Measurements from ENCODE around the gene ACTN4. TPM values are rescaled to one million over a fixed set of nuclear protein-coding genes. Genes with fewer than 3 reads are reported as not detected.

Gene ACTN4
- total RNA-seq, 1 donor from 2014 or later, result 127 TPM

GRCh38 chr19:38638461-38638860 lies 9.0 kb upstream of the ACTN4 start:
- Histone ChIP-seq H3K27me3 (no peaks in the 10 kb centered on the region), H3K9ac (no peak overlapping the region), H3K36me3 (no peaks in the 10 kb centered on the region), H3K4me2 (no peak overlapping the region), H3K27ac (no peak overlapping the region), H4K20me1 (ENCODE audit: low read depth) (peaks cover 11% of the 10 kb centered on the region), H3K79me2 (ENCODE audit: low read depth) (no peaks in the 10 kb centered on the region), H3K4me1 (no peaks in the 10 kb centered on the region), H3F3A (ENCODE audit: low read depth) (no peaks in the 10 kb centered on the region), H3K4me3 (no peak overlapping the region), H3K9me3 (ENCODE audit: low read depth) (no peaks in the 10 kb centered on the region), H2AFZ (replicated peaks) (no peak overlapping the region)
- Mint-ChIP-seq H3K4me1 (peaks cover 4% of the 10 kb centered on the region), H3K4me3 (no peak overlapping the region), H3K9me3 (no peaks in the 10 kb centered on the region), H3K36me3 (peaks cover 7% of the 10 kb centered on the region), H3K27ac (no peak overlapping the region), H3K27me3 (ENCODE audit: insufficient read depth, low read depth) (peaks cover 3% of the 10 kb centered on the region)
- no peak for DNase-seq (ENCODE audit: low spot score)
- no peak for TF ChIP-seq EZH2 (IDR thresholded peaks at IDR 0.05)
- no peak for TF ChIP-seq EZH2phosphoT487 (IDR thresholded peaks at IDR 0.05)
- TF ChIP-seq CTCF (IDR thresholded peaks at IDR 0.05), result no peak

- H2AFZ ChIP-seq (replicated peaks), result no peak overlapping the region
- H4K20me1 ChIP-seq (ENCODE audit: low read depth), result peaks cover 11% of the 10 kb centered on the region
- H3K9me3 Mint-ChIP-seq, result no peaks in the 10 kb centered on the region
- no peaks in the 10 kb centered on the region for H3F3A ChIP-seq (ENCODE audit: low read depth)
- no peak overlapping the region for H3K4me3 ChIP-seq
- no peak overlapping the region for H3K4me3 Mint-ChIP-seq
- DNase-seq (ENCODE audit: low spot score), result no peak
- no peaks in the 10 kb centered on the region for H3K36me3 ChIP-seq
- peaks cover 4% of the 10 kb centered on the region for H3K4me1 Mint-ChIP-seq
- H3K27me3 ChIP-seq, result no peaks in the 10 kb centered on the region
- no peaks in the 10 kb centered on the region for H3K9me3 ChIP-seq (ENCODE audit: low read depth)
- H3K4me1 ChIP-seq, result no peaks in the 10 kb centered on the region
- H3K4me2 ChIP-seq, result no peak overlapping the region
- peaks cover 4% of the 10 kb centered on the region for H3K36me3 Mint-ChIP-seq
- H3K9ac ChIP-seq, result no peak overlapping the region
- peaks cover 3% of the 10 kb centered on the region for H3K27me3 Mint-ChIP-seq (ENCODE audit: insufficient read depth, low read depth)
- no peaks in the 10 kb centered on the region for H3K79me2 ChIP-seq (ENCODE audit: low read depth)
- TF ChIP-seq EZH2phosphoT487 (IDR thresholded peaks at IDR 0.05) (no peak), CTCF (IDR thresholded peaks at IDR 0.05) (no peak), EZH2 (IDR thresholded peaks at IDR 0.05) (no peak)
- H3K27ac Mint-ChIP-seq, result no peak overlapping the region
- H3K27ac ChIP-seq, result no peak overlapping the region
Measured at GRCh38 chr19:38639679-38640078, 7.8 kb upstream of the ACTN4 start.

- H2AFZ ChIP-seq (replicated peaks), result no peak overlapping the region
- no peaks in the 10 kb centered on the region for H3F3A ChIP-seq (ENCODE audit: low read depth)
- H3K27ac Mint-ChIP-seq, result no peak overlapping the region
- H3K9me3 ChIP-seq (ENCODE audit: low read depth), result no peaks in the 10 kb centered on the region
- H3K27me3 ChIP-seq, result no peaks in the 10 kb centered on the region
- no peak overlapping the region for H3K4me3 Mint-ChIP-seq
- H3K79me2 ChIP-seq (ENCODE audit: low read depth), result no peaks in the 10 kb centered on the region
- no peak for DNase-seq (ENCODE audit: low spot score)
- peaks cover 4% of the 10 kb centered on the region for H4K20me1 ChIP-seq (ENCODE audit: low read depth)
- no peaks in the 10 kb centered on the region for H3K36me3 ChIP-seq
- H3K27me3 Mint-ChIP-seq (ENCODE audit: insufficient read depth, low read depth), result peaks cover 3% of the 10 kb centered on the region
- H3K36me3 Mint-ChIP-seq, result peaks cover 2% of the 10 kb centered on the region
- no peak overlapping the region for H3K27ac ChIP-seq
- TF ChIP-seq EZH2phosphoT487 (IDR thresholded peaks at IDR 0.05), result no peak
- TF ChIP-seq CTCF (IDR thresholded peaks at IDR 0.05), result no peak
- no peak overlapping the region for H3K4me3 ChIP-seq
- H3K9ac ChIP-seq, result no peak overlapping the region
- no peaks in the 10 kb centered on the region for H3K9me3 Mint-ChIP-seq
- no peaks in the 10 kb centered on the region for H3K4me1 ChIP-seq
- H3K4me1 Mint-ChIP-seq, result peaks cover 2% of the 10 kb centered on the region
- no peak overlapping the region for H3K4me2 ChIP-seq
Measured at GRCh38 chr19:38640368-38640767, 7.1 kb upstream of the ACTN4 start.

Measured in neural progenitor cell (in vitro differentiated cells).